Epithelial cell of esophagus (primary cell): ENCODE measurements around the gene ARHGAP10.
A peak's percentile ranks its signal among the peaks of the same experiment; 100 is the strongest.

ENCODE experiments used
- DNase-seq: peaks from one replicate; pipeline ENCODE4 v3.0.0; 2010; ENCODE audit warnings: low read depth
- H3K4me3 ChIP-seq: 2 replicates; pipeline ENCODE4 v1.5.1; 2011; ENCODE audit warnings: mild to moderate bottlenecking, low read length, control low read depth
- TF ChIP-seq, protein P1 (sequence below): IDR thresholded peaks from 2 replicates; pipeline ENCODE4 v1.5.1; 2011; ENCODE audit warnings: low read depth, mild to moderate bottlenecking, low read length, control low read depth, inconsistent platforms; ENCODE audit not compliant: insufficient read depth; ENCODE audit errors: missing control alignments

Gene ARHGAP10

DNA sequence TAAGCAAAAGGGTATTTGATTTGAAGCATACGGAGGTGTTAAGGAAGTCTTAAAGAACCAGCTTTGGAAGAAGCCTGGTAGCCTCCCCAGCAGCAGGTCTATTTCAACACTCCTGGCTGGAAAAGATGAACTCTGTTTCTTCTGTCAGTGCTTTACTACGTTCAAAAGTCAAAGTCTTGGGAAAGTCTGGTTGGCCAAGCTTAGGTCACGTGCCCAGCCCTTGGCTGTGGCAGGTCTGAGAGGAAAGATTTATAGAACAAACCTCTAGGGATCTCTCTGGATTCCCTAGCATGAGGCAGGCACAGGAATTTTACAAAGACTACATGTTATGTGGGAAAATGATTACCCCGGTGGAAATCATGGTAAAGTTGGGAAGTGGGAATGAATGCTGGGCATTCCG lies 8.6 kb upstream of the ARHGAP10 start:
- no peak overlapping the region for H3K4me3 ChIP-seq
- TF ChIP-seq, protein P1, sequence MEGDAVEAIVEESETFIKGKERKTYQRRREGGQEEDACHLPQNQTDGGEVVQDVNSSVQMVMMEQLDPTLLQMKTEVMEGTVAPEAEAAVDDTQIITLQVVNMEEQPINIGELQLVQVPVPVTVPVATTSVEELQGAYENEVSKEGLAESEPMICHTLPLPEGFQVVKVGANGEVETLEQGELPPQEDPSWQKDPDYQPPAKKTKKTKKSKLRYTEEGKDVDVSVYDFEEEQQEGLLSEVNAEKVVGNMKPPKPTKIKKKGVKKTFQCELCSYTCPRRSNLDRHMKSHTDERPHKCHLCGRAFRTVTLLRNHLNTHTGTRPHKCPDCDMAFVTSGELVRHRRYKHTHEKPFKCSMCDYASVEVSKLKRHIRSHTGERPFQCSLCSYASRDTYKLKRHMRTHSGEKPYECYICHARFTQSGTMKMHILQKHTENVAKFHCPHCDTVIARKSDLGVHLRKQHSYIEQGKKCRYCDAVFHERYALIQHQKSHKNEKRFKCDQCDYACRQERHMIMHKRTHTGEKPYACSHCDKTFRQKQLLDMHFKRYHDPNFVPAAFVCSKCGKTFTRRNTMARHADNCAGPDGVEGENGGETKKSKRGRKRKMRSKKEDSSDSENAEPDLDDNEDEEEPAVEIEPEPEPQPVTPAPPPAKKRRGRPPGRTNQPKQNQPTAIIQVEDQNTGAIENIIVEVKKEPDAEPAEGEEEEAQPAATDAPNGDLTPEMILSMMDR, result no peak
- DNase-seq, result no peak

DNA sequence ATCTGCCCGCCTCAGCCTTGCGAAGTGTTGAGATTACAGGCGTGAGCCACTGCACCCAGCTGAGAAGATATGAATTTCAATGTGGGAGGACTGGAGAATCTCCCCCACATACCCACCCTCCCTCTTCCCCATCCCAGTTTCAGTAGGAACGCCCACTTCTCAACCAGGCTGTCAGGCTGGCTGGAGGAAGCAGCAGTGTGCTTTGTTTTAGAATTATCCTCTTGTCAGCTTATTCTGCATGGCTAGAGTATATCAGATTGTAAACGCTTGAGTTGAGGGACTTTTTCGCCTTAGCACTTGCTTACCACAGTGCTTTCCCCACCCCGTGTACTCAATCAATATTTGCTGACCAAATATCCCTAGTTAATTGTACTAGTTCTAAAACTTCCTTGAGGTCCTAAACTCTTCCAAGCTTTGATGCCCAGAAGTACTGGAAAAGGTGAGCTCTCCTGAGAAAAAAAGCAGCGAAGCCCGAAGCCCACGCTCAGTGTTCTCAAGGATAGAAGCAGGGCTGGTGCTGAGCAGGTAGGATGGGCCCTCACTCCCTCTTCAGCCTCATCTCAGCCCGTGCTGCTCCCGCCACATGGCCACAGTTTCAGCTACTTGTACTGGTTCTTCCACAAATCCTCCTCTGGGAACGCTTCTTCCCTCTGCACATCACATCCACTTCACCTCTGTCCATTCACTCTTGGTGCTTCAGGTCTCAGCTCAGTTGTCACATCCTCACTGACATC lies 7.3 kb upstream of the ARHGAP10 start:
- TF ChIP-seq, protein P1, result no peak

DNA sequence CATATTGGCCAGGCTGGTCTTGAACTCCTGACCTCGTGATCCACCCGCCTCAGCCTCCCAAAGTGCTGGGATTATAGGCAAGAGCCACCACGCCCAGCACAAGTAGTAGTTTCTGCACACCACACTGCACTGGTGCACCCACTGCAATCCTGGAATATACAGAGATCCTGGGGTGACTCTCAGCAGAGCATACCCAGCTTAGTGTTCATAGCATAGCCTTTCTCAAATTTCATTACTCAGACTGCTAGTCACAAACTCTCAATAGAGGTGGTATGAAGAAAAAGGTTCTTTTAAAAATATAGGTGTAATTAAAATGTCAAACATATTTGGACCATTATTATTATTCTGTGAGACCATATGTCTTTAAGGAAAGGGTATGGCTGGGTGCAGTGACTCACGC lies 6.2 kb upstream of the ARHGAP10 start:
- H3K4me3 ChIP-seq, result no peak overlapping the region
- peak; percentile 47 for DNase-seq
- TF ChIP-seq, protein P1, result no peak

More for the DNA sequence above, 7.3 kb upstream of the ARHGAP10 start:
- DNase-seq, result no peak
- H3K4me3 ChIP-seq, result no peak overlapping the region

DNA sequence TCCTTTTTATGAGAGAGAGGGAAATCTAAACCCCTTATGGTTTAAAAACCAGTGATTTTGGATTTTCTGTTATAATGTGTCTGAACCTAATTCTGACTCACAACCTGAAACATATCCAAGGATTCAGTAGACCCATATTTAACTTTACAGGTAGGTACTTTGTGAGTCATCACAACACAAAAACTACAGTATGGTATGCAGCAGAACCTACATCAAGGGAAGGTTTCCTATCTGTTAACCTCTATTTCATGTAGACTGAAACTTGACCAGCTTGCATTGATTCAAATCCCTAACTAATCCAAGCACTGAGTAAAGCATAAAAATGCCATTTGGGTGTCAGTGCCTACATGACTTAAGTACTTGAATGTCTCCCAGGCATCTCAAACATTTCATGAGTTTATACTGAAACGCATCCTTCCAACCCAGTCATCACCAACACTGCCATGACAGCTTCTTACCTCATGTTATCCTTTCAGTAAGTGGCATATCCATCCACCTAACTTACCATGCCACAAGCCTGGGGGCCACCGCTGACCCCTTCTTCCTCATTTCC lies 4.3 kb upstream of the ARHGAP10 start:
- TF ChIP-seq, protein P1, result no peak
- no peak overlapping the region for H3K4me3 ChIP-seq
- peak; percentile 62 for DNase-seq

DNA sequence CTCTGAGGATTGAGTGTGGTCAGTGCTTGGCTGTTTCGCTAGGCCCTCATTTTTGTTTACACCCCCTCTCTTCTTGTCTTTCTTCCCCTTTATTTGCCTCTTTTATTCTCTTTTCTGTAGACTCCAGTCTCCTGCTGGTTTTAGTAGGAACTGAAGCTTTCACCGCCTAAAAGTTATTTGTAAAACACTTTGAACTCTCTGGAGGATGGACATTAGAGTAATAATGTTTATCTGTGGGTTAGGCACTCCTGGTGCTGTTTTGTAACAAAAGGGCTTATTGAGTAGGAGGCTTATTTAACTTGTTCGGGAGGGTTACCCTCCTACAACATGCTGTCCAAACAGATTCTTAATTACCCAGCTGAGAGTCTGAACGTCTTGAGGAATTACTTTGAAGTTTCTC lies 1.6 kb upstream of the ARHGAP10 start:
- no peak overlapping the region for H3K4me3 ChIP-seq
- TF ChIP-seq, protein P1, result no peak

DNA sequence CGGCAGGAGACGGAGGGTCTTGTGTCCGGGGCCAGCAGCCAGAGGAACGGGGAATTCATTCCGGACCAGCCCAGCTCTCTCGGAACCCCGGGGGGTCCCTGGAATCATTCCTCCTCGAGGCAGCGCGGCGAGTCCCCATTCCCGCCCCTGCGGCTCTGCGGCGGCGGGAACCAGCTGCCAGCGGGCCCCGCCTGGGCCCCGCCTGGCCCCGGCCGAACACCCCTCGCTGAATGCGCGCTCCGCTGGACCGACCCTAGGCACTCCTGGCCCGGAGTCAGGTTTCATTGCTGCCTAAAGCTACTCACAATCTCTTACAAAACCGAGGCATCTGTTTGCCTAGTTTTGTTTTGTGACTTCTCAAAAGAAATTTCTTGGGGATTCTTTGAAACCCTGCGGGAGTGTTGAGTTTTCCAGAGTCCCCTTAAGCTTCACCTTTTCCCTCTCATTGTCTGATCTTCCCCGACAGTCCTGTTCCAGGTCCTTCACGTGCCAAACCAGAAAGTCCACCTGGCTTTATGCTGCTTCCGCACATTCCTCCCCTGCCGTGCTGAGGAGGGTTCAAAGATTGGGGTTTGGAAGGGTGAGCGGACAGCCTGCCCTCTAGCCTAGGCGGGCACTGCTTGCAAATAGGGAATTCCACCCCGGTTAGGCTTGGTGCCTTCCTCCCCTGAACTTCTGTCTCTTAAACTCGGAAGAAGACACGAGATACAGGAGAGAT lies 789 bp downstream of the ARHGAP10 start:
- DNase-seq, result peak; percentile 34
- TF ChIP-seq, protein P1, result no peak
- peak overlapping the region; percentile 81 for H3K4me3 ChIP-seq

More for the DNA sequence above, 1.6 kb upstream of the ARHGAP10 start:
- no peak for DNase-seq
